Measurements from ENCODE around the gene TLNRD1.

The TLNRD1 gene

DNA sequence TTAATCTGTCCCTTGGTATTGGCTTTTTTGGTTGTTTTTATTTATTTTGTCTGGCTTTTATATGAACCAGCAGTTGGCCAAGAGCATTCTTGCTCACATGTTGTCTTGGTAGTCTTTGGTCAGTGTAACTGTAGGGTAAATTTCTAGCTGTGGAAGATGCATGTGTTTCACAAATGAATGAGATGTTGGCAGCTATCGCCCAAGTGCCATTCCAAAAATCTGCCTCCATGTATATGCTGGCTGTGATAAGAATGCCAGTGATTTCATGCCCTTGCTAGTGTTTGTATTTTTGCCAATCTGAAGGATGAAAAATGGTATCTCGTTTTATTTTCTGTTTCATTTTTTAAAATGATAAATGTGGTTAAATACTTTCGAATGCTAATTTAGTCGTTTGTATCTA is 50.1 kb downstream of the TLNRD1 start:
- no peak overlapping the region for H3K4me3 ChIP-seq (replicated peaks in 1 of 2; ENCODE audit: low read depth in 2 of 2, low read length in 2 of 2)
- no peak for DNase-seq (ENCODE audit: low read depth in 2 of 2)
- TF ChIP-seq, protein P1, sequence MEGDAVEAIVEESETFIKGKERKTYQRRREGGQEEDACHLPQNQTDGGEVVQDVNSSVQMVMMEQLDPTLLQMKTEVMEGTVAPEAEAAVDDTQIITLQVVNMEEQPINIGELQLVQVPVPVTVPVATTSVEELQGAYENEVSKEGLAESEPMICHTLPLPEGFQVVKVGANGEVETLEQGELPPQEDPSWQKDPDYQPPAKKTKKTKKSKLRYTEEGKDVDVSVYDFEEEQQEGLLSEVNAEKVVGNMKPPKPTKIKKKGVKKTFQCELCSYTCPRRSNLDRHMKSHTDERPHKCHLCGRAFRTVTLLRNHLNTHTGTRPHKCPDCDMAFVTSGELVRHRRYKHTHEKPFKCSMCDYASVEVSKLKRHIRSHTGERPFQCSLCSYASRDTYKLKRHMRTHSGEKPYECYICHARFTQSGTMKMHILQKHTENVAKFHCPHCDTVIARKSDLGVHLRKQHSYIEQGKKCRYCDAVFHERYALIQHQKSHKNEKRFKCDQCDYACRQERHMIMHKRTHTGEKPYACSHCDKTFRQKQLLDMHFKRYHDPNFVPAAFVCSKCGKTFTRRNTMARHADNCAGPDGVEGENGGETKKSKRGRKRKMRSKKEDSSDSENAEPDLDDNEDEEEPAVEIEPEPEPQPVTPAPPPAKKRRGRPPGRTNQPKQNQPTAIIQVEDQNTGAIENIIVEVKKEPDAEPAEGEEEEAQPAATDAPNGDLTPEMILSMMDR (IDR thresholded peaks at IDR 0.05; ENCODE audit: low read depth, low read length), result no peak

DNA sequence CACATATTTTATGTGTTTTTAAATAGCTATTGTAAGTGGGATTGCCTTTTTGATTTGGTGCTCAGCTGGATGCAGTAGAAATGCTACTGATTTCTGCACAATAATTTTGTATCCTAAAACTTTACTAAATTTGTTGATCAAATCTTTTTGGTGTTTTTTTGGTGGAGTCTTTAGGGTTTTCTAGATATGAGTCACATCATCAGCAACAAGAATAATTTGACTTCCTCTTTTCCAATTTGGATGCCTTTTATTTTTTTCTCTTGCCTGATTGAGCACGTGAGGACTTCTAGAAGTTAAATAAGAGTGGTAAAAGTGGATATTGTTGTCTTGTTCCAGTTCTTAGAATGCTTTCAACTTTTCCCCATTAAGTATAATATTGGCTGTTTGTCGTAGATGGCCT is 51.3 kb downstream of the TLNRD1 start:
- TF ChIP-seq, protein P1 (IDR thresholded peaks at IDR 0.05; ENCODE audit: low read depth, low read length), result no peak
- no peak overlapping the region for H3K4me3 ChIP-seq (replicated peaks in 1 of 2; ENCODE audit: low read depth in 2 of 2, low read length in 2 of 2)
- no peak for DNase-seq (ENCODE audit: low read depth in 2 of 2)

DNA sequence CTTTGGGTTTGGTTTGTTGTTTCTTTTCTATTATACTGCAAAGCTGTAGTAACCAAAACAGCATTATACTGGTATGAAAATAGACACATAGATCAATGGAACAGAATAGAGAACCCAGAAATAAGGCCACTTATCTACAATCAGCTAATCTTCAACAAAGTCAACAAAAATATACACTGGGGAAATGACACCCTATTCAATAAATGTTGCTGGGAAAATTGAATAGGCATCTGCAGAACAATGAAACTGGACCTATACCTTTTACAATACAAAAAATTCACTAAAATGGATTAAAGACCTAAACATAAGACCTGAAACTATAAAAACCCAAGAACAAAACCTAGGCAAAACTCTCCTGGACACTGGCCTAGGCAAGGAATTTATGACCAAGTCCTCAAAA is 52.9 kb downstream of the TLNRD1 start:
- TF ChIP-seq, protein P1 (IDR thresholded peaks at IDR 0.05; ENCODE audit: low read depth, low read length), result no peak
- no peak overlapping the region for H3K4me3 ChIP-seq (replicated peaks in 1 of 2; ENCODE audit: low read depth in 2 of 2, low read length in 2 of 2)
- no peak for DNase-seq (ENCODE audit: low read depth in 2 of 2)

DNA sequence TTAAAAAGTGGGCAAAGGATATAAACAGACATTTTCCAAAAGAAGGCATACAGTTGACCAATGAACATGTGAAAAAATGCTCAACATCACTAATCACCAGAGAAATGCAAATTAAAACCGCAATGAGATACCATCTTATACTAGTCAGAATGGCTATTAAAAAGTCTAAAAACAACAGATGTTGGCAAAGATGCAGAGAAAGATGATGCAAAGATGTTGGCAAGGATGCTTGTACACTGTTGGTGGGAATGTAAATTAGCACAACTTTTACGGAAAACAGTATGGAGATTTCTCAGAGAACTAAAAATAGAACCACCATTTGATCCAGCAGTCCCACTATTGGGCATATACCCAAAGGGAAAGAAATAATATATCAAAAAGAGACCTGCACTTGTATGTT is 53.5 kb downstream of the TLNRD1 start:
- DNase-seq (ENCODE audit: low read depth in 2 of 2), result peak; percentile 28 to 58
- TF ChIP-seq, protein P1 (IDR thresholded peaks at IDR 0.05; ENCODE audit: low read depth, low read length), result no peak
- no peak overlapping the region for H3K4me3 ChIP-seq (replicated peaks in 1 of 2; ENCODE audit: low read depth in 2 of 2, low read length in 2 of 2)
